Measurements from ENCODE around the gene MAP3K7CL.

- TF ChIP-seq SIN3A (IDR thresholded peaks at IDR 0.05; ENCODE audit: borderline replicate concordance, insufficient read depth, low read length) (no peak), POLR2AphosphoS5 (IDR thresholded peaks at IDR 0.05; ENCODE audit: low read depth, low read length) (no peak)
Measured at GRCh38 chr21:29174607-29175013, 44.2 kb downstream of the MAP3K7CL start.
